Osteocyte (in vitro differentiated cells): Measurements from ENCODE around the gene ATRIP. TPM values are rescaled to one million over a fixed set of nuclear protein-coding genes. Genes with fewer than 3 reads are reported as not detected.

Experiments used
- DNase-seq: peaks from one replicate; pipeline ENCODE4 v3.0.0; 2021; ENCODE audit warnings: mixed read lengths; ENCODE audit not compliant: unreplicated experiment; ENCODE audit errors: extremely low spot score
- H3K27ac Mint-ChIP-seq: one replicate; pipeline ENCODE4 v1.8.0; 2021; ENCODE audit warnings: mild to moderate bottlenecking, mixed read lengths; ENCODE audit not compliant: unreplicated experiment
- H3K27me3 Mint-ChIP-seq: one replicate; pipeline ENCODE4 v1.8.0; 2021; ENCODE audit warnings: mixed read lengths; ENCODE audit not compliant: unreplicated experiment
- H3K36me3 Mint-ChIP-seq: one replicate; pipeline ENCODE4 v1.8.0; 2021; ENCODE audit warnings: mixed read lengths; ENCODE audit not compliant: unreplicated experiment
- H3K4me1 Mint-ChIP-seq: one replicate; pipeline ENCODE4 v1.8.0; 2021; ENCODE audit warnings: mixed read lengths; ENCODE audit not compliant: unreplicated experiment
- H3K4me3 Mint-ChIP-seq: one replicate; pipeline ENCODE4 v1.8.0; 2021; ENCODE audit warnings: mild to moderate bottlenecking, moderate library complexity, mixed read lengths; ENCODE audit not compliant: unreplicated experiment
- H3K9me3 Mint-ChIP-seq: one replicate; pipeline ENCODE4 v1.8.0; 2021; ENCODE audit warnings: mixed read lengths; ENCODE audit not compliant: unreplicated experiment
- CTCF ChIP-seq: fragments of 200-600 bp; sonication (generic); IDR thresholded peaks from 2 replicates; pipeline ENCODE4 v1.5.0; 2021; ENCODE audit warnings: antibody characterized with exemption, mild to moderate bottlenecking, moderate library complexity
- total RNA-seq: library from RNA; stranded (reverse); gene quantifications from 2 replicates; pipeline ENCODE4 v1.2.1, GENCODE V29; 2021

The ATRIP gene
- total RNA-seq, 1 donor from 2014 or later, result 8.5 TPM

DNA sequence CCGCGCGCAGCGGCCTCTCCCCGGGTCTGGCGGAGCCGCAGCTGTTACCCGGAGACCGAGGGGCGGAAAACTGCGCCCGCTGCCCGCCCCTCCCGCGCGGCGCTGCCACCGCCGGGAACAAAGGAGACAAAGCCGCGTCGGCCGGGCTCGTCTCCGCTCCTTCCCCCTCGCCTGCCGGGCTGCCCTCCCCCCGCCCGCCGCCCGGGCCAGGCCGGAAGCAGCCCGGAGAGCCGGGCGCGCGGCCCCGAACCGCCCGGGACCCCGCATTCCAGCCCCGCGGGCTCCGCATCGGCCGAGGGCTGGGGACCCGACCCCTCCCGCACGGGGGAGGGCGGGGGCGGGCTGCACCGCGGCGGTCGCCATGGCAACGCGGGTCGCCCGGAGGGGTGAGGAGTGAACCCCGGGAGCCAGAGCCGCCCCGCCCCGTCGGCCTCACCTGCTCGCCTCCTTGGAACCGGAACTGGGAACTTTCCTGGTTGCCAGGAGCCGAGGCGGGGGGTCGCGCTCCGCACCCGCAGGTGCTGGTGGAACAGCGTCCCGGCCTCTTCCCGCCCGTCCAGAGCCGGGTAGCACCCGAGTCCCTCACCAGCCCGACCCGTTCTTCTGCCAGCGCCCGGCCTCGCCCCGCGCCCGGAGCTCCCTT is 17.1 kb upstream of the ATRIP start:
- Mint-ChIP-seq H3K4me1 (peaks cover 58% of the 10 kb centered on the region), H3K9me3 (no peaks in the 10 kb centered on the region), H3K4me3 (peak overlapping the region; percentile 74), H3K36me3 (peaks cover 5% of the 10 kb centered on the region), H3K27me3 (no peaks in the 10 kb centered on the region), H3K27ac (peak overlapping the region; percentile 76)
- no peak for DNase-seq
- no peak for TF ChIP-seq CTCF

- Mint-ChIP-seq H3K27me3 (no peaks in the 10 kb centered on the region), H3K4me1 (peaks cover 51% of the 10 kb centered on the region), H3K4me3 (peak within 1 kb of the TSS; percentile 74), H3K36me3 (peaks cover 5% of the 10 kb centered on the region), H3K9me3 (no peaks in the 10 kb centered on the region), H3K27ac (peak within 1 kb of the TSS; percentile 76)
- no peak for DNase-seq
- TF ChIP-seq CTCF, result no peak
Observed at GRCh38 chr3:48429960-48430707, 16.4 kb upstream of the ATRIP start, which contains the start of gene PLXNB1. Gene PLXNB1 (minus strand): TSS chr3:48430086. CDS start chr3:48424611, 5,475 bp downstream.

DNA sequence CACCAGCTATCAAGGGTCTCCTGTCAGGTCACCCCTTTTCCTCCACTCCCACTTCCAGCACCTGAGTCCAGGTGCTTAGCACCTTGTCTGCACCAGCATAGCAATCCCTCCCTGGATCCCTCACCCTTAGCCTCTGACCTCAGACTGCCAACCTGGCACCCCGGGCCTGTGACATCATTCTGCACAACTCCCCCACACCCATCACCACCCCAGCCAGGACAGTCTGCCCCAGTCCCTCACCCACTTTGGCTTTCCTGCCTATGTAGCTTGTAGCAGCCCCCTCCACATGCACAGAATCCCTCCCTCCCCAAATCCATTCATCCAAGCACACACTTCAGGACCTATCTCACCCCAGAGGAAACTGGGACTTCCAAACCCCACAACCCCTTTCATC is 15.8 kb upstream of the ATRIP start:
- Mint-ChIP-seq H3K27me3 (no peaks in the 10 kb centered on the region), H3K36me3 (peaks cover 5% of the 10 kb centered on the region), H3K4me1 (peaks cover 47% of the 10 kb centered on the region), H3K9me3 (no peaks in the 10 kb centered on the region), H3K27ac (peak overlapping the region; percentile 17), H3K4me3 (peak overlapping the region; percentile 74)
- no peak for DNase-seq
- TF ChIP-seq CTCF, result no peak

GRCh38 chr3:48431224-48432029 is 15.1 kb upstream of the ATRIP start:
- peak; percentile 71 for DNase-seq
- no peak for TF ChIP-seq CTCF
- H3K4me1 Mint-ChIP-seq, result peaks cover 40% of the 10 kb centered on the region
- H3K36me3 Mint-ChIP-seq, result peaks cover 5% of the 10 kb centered on the region
- H3K27me3 Mint-ChIP-seq, result no peaks in the 10 kb centered on the region
- peak overlapping the region; percentile 46 for H3K27ac Mint-ChIP-seq
- peak overlapping the region; percentile 74 for H3K4me3 Mint-ChIP-seq
- H3K9me3 Mint-ChIP-seq, result no peaks in the 10 kb centered on the region
